ENCODE results near the gene PPARA.

- TF ChIP-seq POLR2AphosphoS5 (IDR thresholded peaks at IDR 0.05) (no peak), CTCF (IDR thresholded peaks at IDR 0.05) (no peak), POLR2A (IDR thresholded peaks at IDR 0.05) (no peak), EP300 (IDR thresholded peaks at IDR 0.05) (no peak)
Measured at GRCh38 chr22:46121523-46122287, 28.6 kb upstream of the PPARA start.

All from upper lobe of left lung (tissue), 4 donors.